Stimulated activated CD4-positive, alpha-beta T cell treated with anti-CD3 and anti-CD28 coated beads, Interleukin-15, amount 100 ng/mL, for 24 hours (primary cell): Measurements from ENCODE around the gene INPP5A.
A peak's percentile ranks its signal among the peaks of the same experiment; 100 is the strongest.
"Not testable (repeated sequence)": the region's sequence is repeated elsewhere in the genome, so short reads cannot be mapped to it uniquely, and the experiment has no call there.

Experiments used
- DNase-seq: peaks from one replicate; pipeline ENCODE4 v3.0.0-alpha.2; 2020

The INPP5A gene

DNA sequence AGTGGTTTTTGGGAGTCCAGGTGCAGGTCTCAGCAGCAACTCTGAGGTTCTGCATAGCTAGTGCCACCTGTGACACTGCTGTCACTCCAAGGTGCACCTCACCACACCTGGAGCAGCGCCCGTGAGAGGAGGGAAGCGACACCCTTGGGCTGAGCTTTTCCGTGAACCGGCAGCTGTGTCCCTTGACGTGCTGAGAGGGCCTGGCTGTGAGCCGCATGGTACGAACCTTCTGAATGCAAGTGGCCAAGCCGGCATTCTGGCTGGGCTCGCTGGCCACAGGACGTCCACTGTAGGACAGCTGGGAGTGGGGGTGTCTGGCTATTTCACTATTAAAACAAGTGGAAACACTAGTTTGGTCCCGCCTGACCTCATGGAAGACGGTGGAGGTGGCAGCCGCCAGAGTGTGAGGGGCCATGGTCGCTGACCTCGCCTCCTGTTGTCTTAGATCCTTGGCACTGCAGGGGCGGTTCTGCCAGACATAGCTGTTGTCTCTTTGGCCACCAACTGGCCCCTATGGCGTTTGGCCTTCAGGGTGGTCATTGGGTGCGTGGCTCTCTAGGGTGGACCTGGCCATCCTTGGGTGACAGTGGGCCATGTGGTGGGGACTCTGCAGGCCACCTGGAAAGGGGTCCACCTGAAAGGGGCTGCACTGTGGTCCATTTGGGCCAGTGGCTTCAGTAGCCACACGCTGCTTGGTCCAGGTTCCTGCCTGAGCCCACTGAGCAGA lies 12.9 kb downstream of the INPP5A start:
- no peak for DNase-seq

- DNase-seq: peak; percentile 42
Measured at GRCh38 chr10:132551093-132551807, 13.7 kb downstream of the INPP5A start.

GRCh38 chr10:132551808-132552130 lies 14.2 kb downstream of the INPP5A start:
- no peak for DNase-seq

GRCh38 chr10:132552635-132553034 lies 15.0 kb downstream of the INPP5A start:
- not testable (repeated sequence) for DNase-seq

DNA sequence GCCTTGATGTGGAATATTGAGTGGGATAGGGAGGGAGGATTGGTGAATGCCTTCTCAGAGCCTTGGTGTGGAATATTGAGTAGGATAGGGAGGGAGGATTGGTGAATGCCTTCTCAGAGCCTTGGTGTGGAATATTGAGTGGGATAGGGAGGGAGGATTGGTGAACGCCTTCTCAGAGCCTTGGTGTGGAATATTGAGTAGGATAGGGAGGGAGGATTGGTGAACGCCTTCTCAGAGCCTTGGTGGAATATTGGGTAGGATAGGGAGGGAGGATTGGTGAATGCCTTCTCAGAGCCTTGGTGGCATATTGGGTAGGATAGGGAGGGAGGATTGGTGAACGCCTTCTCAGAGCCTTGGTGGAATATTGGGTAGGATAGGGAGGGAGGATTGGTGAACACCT lies 16.0 kb downstream of the INPP5A start:
- DNase-seq: not testable (repeated sequence)

GRCh38 chr10:132554053-132554990 lies 16.7 kb downstream of the INPP5A start:
- no peak for DNase-seq

DNA sequence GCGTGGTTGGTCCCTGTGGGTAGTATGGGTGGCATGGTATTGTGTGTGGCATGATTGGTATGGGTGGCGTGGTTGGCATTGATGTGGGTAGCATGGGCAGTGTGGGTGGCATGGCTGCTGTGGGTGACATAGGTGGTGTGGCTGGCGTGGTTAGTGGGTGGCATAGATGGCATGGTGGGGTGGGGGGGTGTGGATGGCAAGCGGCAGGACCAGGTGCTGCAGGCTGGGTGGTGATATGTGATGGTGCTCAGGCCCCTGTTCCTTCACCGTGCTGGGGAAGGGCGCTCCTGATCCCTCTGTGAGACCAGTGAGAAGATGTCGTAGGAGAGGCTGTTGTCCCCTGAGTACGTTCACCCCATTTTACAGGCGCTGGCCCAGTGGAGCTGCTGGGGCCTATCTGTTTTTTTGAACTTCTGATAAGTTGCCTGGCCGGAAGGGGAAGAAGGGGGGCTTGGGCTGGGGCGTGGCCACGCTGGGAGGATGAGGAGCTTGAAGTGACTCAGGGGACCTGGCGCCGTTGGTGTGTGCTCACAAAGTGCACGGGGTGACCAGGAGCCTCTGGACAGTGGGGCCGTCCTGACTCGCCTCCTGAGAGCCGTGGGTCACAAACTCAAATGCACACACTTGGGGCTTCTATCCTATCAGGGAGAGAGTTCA lies 17.5 kb downstream of the INPP5A start:
- peak; percentile 58 for DNase-seq

- no peak for DNase-seq
Measured at GRCh38 chr10:132555648-132556575, 18.3 kb downstream of the INPP5A start.

DNA sequence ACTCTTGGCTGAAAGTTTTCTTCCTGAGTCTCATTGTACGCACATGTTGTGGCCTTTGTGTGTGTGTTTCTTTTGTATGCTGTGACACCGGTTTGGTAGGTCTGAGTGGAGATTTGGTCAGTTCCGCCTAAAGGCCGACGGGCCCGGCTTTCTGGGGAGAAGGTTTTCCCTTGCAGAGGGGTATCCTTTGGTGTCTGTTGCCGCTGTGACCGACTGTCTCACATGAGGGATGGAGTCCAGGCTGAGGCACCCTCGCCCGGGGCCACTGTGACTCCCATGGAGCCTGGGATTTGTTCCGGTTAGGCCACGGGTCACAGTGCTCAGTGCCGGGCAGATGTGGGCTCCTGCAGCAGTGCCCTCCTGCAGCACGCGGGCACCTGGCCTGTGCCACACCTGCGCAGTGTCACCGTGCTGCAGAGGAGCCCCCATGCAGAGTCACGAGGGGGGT lies 19.4 kb downstream of the INPP5A start:
- no peak for DNase-seq

DNA sequence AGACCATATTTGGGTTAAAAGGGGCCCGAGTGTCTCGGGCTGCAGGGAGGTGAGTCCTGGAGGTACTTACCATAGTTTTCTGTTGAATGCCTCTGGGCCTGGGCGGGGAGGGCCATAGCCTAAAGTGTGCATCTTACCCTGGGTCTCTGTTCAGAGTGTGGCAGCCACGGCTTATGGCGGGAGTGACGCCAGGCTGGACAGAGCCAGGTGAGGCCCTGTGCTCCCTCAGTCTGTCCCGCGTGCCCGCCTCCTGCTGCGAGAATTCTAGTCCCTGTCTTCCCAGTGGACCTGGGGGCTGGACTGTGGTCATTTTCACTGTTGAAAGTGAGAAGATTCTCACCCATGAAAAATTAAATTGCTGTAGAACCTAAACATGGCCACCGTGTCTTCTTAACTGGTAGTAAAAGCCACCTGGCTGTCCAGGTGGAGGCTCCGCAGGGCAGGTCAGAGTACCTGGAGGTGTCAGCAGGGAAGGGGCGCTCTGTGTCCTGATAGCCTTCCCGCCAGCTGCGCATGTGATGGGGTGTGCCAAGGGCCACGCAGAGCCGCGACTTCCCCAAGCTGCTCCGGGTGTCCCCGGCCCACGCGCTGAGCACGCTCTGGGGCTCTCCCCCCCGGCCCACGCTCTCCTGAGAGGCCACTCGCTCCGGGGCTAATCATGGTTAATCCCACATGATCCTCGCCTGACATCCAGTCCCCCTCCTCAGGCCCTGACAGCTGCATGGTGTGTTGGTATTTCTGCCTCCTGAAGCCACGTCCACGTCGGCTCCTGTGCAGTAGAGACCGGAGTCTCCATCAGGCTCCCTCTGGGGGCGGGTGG lies 20.3 kb downstream of the INPP5A start:
- no peak for DNase-seq

DNA sequence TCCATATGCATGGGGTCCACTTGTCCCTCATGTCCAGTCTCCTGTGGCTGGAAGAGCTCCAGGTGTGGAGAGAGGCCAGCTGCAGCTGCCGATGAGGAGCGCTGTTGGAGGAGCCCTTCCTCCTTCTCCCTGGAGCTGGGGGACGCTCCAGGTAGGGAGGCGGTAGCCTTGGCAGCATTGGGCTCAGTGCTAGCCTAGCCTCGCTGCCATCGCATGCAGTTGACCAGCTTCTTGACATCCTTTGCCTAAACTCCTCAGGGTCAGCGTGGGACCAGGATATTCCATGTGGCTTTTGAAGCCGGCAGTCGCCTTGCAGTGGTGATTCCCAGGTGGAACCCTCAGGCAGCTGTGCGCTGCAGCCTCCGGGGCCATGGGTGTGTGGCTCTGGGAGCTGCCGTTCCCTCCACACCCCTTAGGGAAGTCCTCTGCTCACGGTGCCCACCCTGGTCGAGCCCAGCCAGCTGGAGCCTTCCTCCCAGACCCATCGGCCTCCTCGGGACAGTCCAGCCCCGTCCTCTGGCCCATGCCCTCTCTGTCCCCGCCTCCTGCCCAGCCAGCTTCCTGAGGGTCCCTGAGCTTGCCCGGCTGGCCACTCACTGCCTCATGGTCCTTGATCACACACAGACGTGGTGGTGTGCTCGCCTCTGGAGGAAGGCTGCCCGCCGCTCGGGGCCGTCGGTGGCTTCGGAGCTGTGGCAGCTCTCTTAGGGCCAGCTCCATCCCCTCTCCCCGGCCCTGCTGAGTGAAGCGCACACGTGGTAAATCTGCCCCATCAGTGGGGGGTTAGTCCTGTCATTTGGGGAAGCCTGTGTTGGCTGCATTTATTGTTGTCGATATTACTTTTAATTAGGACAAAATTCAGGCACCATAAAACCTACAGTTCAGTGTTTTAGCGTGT lies 21.2 kb downstream of the INPP5A start:
- DNase-seq: no peak

DNA sequence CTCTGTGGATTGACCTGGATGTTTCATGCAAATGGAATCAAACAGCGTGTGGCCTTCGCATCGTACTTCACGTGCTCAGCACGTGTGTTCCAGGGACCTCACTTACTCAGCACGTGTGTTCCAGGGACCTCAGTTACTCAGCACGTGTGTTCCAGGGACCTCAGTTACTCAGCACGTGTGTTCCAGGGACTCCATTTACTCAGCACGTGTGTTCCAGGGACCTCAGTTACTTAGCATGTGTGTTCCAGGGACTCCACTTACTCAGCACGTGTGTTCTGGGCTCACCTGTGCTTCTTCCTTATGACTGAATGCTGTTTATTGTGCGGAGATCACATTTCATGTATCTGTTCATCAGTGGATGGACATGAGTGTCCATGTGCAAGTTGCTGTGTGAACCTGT lies 22.0 kb downstream of the INPP5A start:
- no peak for DNase-seq

- DNase-seq: no peak
Measured at GRCh38 chr10:132560241-132560731, 22.7 kb downstream of the INPP5A start.

DNA sequence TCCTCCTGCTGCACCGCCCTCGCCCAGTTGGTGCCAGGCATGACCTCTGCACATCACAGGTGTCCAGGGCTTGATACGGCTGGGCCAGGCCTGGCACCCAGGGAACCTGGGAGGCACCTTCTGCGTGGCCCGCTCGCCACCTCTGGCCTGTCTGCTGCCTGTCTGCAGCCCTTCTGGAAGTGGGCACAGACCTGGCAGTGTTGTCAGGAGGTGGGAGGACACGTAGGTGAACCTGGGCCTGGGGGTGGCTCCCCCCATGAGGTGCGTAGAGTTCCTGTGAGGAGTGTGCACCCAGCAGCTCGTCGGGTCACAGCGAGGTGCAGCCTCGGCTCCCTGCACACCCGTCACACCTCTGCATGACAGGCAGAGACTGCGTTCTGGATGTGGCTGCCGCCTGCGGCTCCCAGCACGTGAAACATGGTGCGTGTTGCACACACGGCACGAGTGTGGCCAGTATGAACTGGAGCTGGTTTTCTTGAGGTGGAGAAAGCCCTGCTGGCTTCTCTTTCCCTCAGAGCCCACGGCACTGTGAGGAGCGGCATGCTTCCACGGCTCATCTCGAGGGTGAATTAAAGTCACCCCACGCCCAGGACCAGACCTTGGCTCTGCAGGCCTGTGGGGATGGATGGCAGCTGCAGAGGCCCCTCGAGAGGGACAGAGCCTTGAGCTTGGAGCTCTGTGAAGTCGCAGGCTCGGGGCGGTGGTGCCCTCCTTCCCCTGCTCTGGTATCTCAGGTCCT lies 24.8 kb downstream of the INPP5A start:
- no peak for DNase-seq

GRCh38 chr10:132562916-132563456 lies 25.4 kb downstream of the INPP5A start:
- DNase-seq: no peak

- no peak for DNase-seq
Measured at GRCh38 chr10:132563485-132564248, 26.1 kb downstream of the INPP5A start.

GRCh38 chr10:132564249-132564605 lies 26.6 kb downstream of the INPP5A start:
- no peak for DNase-seq

DNA sequence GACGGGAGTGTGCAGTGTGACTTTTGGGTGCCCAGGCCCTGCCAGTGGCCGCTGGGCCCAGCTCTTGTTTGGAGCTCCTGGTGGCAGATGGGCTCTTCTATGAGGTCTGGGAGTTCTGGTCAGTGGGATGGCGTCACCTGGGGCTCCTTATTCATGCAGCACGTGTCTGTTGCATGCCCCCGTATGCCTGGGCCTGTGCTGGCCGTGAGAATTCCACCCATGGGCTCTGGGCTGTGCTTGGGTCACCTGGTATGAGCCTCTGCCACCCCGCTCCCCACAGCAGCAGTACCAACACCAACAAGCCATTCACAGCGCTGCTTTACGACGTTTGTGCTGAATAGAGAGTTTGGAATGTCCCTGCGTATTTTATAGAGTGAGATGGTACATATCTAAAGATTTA lies 27.1 kb downstream of the INPP5A start:
- DNase-seq: no peak
